ENCODE measurements around the gene NCBP2L. TPM values are rescaled to one million over a fixed set of nuclear protein-coding genes. Genes with fewer than 3 reads are reported as not detected.
"Not testable (repeated sequence)": the region's sequence is repeated elsewhere in the genome, so short reads cannot be mapped to it uniquely, and the experiment has no call there.

The NCBP2L gene
- total RNA-seq, 1 experiment from 2014 or later, result 0.17 TPM

DNA sequence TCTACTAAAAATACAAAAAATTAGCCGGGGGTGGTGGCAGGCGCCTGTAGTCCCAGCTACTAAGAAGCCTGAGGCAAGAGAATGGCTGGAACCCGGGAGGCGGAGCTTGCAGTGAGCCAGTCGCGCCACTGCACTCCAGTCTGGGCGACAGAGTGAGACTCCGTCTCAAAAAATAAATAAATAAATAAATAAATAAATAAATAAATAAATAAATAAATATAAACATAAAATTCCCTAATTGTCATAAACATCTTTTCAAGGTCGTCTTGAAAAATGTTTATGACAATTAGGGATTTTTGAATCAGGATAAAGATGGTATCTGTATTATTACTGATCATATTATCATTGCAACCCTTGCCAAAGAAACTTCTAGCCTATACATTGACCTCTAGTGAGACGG lies 32.5 kb downstream of the NCBP2L start:
- not testable (repeated sequence) for DNase-seq (ENCODE audit: low read depth)

DNA sequence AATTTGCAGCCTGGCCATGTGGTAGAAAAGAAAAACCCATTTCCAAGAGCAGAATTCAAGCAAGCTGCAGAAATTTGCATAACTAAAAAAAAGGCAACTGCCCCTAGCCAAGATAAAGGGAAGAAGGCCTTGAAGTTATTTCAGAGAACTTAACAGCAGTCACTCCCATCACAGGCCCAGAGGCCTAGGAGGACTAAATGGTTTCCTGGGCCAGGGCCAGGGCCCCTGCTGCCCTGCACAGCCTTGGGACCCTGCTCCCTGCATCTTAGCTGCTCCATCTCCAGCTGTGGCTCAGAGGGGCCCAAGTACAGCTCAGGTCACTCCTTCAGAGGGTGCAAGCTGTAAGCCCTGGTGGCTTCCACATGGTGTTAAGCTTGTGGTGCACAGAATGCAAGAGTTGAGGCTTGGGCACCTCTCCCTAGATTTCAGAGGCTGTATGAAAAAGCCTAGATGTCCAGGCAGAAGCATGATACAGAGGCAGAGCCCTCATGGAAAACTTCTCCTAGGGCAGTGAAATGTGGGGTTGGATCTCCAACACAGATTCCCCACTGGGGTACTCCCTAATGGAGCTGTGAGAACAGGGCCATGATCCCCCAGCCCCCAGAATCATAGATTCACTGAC lies 41.5 kb downstream of the NCBP2L start:
- no peak for DNase-seq (ENCODE audit: low read depth)

DNA sequence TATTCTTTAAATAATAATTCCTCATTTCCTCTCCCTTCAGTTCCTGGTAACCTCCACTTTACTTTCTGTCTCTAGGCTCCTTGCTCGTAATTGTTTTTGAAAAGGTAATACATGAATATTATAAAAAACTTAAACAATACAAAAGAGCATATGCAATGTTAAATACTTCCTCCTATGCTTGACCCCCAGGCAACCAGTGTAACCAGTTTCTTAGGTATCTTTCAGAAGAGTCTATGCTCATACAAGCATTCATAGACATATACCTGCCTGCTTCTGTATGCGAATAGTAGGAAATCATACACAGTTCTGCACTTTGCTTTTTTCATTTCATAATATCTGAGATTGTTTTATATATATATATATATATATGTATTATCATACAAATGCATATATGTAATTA lies 45.5 kb downstream of the NCBP2L start:
- no peak for DNase-seq (ENCODE audit: low read depth)

DNA sequence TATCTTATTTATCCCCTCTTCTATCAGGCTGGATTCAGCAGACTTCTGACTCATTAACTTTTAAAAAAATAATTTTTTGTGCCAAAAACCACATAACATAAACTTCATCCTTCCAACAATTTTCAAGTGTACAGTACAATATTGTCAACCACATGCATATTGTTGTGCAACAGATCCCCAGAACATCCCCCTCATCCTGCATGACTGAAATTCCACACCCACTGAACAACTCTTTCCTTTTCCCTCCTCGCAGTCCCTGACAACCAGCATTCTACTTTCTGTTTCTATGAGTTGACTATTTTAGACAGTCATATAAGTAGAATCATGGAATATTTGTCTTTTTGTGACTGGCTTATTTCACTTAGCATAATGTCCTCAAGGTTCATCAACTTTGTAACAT lies 45.9 kb downstream of the NCBP2L start:
- DNase-seq (ENCODE audit: low read depth), result peak; percentile 77

DNA sequence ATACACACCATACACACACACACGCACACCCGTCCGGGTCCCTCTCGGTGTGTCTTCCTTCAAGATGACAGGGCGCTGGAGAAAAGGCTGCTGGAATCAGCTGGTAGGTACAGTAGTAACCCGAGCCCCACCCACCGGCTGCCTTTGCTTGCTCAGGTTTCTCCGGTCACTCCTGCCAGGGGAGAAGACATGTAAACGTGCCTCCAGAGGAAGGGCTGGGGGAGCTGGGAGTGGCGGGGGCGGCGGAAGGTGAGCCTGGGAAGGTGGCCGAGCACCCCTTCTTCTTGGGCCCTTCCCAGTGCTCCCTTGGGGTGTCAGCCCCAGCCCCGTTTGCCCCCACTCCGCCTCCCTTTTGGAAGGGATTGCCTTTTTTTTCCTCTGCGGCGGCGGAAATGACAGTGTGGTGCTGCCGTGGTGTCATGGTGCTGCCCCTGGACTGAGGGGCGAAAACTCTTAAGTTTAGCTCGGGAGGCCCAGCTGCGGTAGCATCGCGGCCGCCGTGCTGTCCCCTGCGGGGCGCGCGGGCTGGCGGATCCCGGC lies 48.2 kb downstream of the NCBP2L start, which contains the start of gene MID2:
Gene MID2, plus strand, starts transcription at position 169 of the 540 bp plus-strand sequence. CDS start 561 bp downstream, outside the sequence.
- peak; percentile 22 for DNase-seq (ENCODE audit: low read depth)

DNA sequence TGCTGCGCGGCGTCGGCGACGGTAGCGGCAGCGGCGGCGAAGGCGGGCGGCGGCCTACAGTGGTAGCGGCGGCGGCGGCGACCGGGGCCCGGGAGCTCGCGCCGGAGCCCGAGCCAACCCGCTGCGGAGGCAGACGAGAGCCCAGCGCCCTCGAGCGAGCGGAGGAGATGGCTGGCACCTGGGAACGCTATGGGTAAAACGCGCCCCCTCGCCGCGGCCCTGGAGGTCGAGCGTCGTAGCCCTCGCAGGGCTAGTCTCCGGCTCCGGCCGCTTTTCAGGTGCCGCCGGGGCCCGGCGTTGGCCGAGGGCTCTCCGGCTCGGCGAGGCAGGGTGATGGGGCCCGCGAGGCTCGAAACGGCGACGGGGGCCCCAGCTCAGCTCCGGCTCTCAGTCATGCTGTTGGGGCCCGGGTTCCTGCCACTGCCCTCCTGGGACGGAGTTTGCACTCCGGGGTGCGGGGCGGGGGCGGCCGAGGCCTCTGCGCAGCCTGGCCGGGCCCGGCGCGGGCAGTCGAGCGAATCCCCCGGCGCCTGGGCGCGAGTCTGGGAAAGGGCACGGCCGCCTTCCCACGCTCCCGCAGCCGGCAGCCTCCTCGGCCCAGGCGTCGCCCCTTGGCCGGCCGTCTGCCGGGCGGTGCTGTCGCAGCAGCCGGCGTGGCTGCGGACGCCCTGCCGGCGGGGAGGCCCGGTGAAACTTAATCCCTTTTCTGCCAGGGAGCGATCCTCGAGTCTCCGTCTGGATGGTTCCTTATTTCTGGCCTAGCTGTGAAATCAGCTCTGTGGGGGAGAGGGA lies 48.9 kb downstream of the NCBP2L start:
- DNase-seq (ENCODE audit: low read depth), result peak; percentile 40

DNA sequence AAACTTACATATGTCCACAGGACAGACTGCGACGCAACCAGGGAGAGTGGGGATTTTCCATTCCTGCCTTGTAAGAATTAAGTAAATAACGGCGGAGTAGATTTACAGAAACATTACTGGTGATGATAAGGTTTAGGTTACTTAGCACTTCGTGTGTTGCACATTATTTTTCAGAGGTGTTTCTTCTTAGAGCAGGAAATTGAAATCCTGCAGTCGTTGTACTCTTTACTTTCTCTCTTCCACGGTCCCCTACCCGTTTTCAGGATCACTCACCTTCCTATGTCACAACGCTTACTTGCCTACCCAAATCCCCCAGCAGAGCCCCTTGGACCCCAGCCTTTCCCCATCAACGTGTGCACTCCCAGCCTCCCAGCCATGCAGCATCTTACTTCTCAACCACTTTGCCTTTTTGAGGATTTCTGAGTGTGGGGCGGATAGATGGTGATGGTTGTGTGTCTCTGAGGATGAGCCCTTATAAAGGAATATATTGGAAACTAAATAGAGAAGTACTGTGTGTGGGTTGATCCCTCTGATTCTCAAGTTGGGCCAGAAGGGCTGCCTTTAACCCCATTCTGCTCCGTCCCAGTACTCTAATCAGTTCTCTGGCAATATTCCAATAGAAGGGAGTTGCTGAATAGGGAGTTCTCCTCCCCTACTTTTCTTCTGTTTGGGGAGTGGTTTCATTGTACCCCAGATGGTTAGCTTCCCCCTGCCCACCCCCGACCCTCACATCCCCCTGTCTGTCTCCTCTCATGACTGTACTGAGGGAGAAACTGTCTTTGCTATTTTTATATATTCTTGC lies 49.7 kb downstream of the NCBP2L start:
- DNase-seq (ENCODE audit: low read depth), result no peak

DNA sequence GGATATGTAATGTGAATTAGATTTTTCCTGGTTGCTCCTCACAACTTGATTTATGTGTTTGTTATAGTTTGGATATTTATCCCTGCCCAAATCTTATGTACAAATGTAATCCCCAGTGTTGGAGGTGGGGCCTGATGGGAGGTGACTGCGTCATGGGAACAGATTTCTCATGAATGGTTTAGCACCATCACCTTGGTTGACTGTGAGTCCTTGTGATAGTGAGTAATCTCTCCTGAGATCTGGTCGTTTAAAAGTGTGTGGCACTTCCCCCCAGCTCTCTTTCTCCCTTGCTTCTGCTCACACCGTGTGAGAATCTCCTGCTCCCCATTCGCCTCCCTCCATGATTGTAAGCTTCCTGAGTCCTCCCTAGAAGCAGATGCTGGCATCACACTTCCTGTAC lies 50.3 kb downstream of the NCBP2L start:
- DNase-seq (ENCODE audit: low read depth), result no peak

DNA sequence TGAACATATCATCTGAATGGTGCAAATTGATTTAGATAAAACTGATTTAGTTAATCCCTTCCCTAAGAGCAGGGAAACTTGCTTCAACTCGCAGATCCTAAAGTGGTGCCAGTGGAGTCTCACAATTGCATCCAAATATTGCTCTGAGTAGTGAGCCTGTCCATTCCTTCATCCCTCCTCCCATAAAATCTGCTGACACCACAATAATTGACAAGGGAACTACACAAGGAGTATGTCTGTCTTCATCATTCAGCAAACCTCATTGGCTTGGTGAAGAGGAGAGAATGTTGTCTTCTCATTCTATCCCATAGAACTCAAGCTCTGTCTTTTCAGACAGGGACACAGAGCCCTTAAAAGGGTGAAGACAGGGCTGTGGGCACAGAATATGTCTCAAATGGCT lies 52.3 kb downstream of the NCBP2L start:
- DNase-seq (ENCODE audit: low read depth), result no peak

DNA sequence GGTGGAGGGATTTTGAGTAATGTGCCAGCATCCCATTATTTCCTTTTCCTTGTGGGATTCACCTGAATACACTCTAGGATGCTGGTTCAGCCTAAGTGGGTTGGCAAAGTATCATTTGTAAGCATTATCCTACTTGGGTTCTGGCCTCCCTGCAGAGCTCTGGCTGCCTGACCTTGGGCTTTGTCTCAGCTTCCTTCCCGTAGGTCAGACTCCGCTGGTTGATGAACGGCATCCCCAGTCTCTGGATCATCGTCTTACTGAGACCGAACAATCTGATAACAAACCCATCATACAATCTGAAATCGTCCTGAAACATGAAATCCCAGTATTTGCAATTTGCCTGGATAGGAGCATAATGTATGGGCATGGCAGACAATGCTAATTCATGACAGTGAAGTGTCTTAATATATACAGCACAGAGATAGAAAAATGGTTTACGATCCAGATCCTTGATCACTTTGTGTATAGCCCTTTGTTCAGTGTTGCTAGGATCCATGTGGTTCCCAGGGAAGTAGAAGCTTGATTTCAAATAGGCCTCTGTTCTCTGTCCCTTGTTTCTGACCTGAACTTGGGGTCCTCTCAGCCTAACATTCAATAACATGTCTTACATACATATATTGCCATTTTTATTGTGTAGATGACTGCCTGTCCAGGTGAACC lies 53.7 kb downstream of the NCBP2L start:
- DNase-seq (ENCODE audit: low read depth), result no peak

DNA sequence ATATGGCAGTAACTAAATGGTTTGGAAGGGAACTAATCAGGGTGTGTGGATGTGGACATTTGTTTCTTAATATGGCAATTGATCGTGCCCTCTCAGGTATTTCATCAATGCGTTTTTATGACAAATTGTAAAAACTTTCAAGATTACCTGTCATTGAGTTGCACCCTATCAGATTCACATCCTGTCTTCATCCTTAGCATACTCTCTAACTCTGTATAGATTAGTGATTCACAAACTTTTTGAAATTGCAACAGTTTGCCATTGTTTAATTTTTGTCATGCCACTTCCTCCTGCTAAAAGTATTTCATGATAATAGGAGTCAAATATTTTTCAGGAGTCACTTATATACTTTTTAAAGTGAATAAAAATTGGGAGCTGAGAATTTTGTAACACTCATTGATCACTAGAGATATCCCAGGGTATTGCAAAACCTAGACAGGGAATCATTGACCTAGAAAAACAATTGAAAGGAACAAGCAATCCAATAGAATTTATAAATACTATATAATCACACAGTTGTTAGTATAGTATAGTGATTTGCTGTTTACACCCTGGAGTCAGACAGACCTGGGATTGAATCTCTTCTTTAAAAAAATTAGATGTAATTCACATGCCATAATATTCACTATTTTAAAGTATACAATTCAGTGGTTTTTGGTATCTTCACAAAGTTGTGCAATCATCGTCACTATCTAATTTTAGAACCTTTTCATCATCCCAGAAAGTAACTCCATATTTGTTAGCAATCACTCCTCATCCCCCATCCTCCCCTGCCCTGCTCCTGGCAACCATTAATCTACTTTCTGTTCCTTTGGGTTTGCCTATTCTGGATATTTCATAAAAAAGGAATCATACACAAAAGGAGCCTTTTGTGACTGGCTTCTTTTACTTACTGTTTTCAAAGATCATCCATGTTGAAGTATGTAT lies 57.0 kb downstream of the NCBP2L start:
- no peak for DNase-seq (ENCODE audit: low read depth)

DNA sequence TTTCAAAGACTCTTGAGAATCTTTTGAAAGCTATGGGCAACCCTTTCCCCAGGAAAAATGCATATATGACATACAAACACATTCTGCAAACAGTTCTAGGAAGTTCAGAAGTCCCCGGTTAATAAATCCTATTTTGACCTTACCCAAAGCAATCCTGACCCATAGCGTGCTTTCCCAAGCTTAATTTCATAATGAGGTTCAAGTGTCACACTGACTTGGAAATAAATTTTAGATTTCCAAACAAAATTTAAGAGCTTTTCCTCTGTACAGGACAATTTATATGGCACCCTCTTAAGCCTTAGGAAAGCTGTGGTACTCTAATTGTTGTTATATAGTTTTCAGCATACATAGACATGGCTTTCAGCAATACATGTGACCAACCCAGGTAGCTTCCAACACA lies 59.4 kb downstream of the NCBP2L start:
- no peak for DNase-seq (ENCODE audit: low read depth)

DNA sequence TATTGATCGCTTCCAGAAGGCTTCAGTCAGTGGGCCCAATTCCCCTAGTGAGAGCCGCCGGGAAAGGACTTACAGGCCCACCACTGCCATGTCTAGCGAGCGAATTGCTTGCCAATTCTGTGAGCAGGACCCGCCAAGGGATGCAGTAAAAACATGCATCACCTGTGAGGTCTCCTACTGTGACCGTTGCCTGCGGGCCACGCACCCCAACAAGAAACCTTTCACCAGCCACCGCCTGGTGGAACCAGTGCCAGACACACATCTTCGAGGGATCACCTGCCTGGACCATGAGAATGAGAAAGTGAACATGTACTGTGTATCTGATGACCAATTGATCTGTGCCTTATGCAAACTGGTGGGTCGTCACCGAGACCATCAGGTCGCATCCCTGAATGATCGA lies 63.4 kb downstream of the NCBP2L start:
- DNase-seq (ENCODE audit: low read depth), result no peak

DNA sequence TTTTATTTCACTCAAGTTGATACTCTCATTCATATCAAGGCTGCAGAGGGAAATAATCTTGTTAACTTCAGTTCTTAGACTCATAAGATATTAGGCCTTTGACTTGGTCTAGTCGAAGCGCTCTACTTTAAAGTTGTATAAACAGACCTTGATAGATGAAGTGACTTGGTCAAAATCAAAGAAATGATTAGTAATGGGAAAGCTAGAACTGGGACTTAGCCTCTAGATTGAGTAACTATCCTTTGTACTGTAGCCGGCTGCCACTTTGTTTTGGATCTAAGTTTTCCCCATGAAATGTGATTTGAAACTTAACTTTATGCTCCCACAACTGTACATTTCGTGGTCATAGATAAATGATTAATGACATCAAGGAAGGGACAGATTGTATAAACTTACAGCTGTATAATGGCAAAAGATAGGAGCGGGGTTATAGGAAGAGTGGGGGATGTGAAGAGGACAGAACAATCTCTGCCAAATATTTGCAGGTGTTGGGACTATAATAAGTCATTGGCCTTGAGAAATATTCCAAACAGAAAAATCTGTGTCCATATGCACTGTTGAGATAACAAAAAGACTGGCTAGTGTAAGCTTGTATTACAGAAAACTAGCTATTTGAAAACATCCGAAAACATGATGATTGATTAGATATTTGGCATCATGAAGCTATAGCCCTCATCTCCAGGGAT lies 65.3 kb downstream of the NCBP2L start:
- no peak for DNase-seq (ENCODE audit: low read depth)

Other genes with a start within 250 kb of the NCBP2L start
- 42.5 and 45.8 TPM in 2 replicates for gene PRPS1, start 149.2 kb upstream of the NCBP2L start, total RNA-seq (2014; rRNA removed)
- 189 and 245 TPM in 2 replicates for gene TSC22D3, start 1.9 kb upstream of the NCBP2L start, total RNA-seq (2014; rRNA removed)
- 5.6 and 8.8 TPM in 2 replicates for gene MID2, start 48.1 kb downstream of the NCBP2L start, total RNA-seq (2014; rRNA removed)
- not detected in 2 replicates for gene TEX13B, start 204.6 kb downstream of the NCBP2L start, total RNA-seq (2014; rRNA removed)